ENCODE data around the gene RAB30. TPM values are rescaled to one million over a fixed set of nuclear protein-coding genes. Genes with fewer than 3 reads are reported as not detected.

The RAB30 gene
- total and polyA plus RNA-seq, 2 donors (not counting 3 experiments of a cell fraction or from before 2014, with no cell fraction given), result 4.1 to 14.6 TPM

- no peak overlapping the region for H3K4me2 ChIP-seq (ENCODE audit: insufficient read depth, low read length)
- no peaks in the 10 kb centered on the region for H3K9me1 ChIP-seq (replicated peaks; ENCODE audit: control insufficient read depth, extremely low read depth, insufficient read depth, low read length)
- H3K27ac ChIP-seq (ENCODE audit: insufficient read depth, low read depth, low read length), result no peak overlapping the region
- FAIRE-seq (no peak), DNase-seq (ENCODE audit: low read depth, low spot score) (no peak)
- intact Hi-C loops (cut with micrococcal nuclease), result no loop called here
- dilution Hi-C loops (cut with MboI; ENCODE audit: extremely low pct_ligation_motif_present, low sequenced_read_pairs), result no loop called here
- no peak for TF ChIP-seq POLR2AphosphoS5 (IDR thresholded peaks at IDR 0.05; ENCODE audit: insufficient read depth, low read depth, low read length)
- no peak for TF ChIP-seq MYC (IDR thresholded peaks at IDR 0.05; ENCODE audit: low read depth, low read length)
- TF ChIP-seq POLR2A (IDR thresholded peaks at IDR 0.05; ENCODE audit: low read depth, low read length), result no peak
- TF ChIP-seq CTCF (IDR thresholded peaks at IDR 0.05; ENCODE audit: extremely low read depth in 1 of 2, insufficient read depth in 1 of 2, low read depth in 1 of 2, low read length in 2 of 2), result no peak
- TF ChIP-seq EZH2 (IDR thresholded peaks at IDR 0.05; ENCODE audit: borderline replicate concordance, low read depth, low read length, severe bottlenecking), result no peak
- no peak for TF ChIP-seq GATA2 (IDR thresholded peaks at IDR 0.05; ENCODE audit: insufficient read depth, insufficient read length, low read depth, low read length)
- TF ChIP-seq JUN (IDR thresholded peaks at IDR 0.05; ENCODE audit: borderline replicate concordance, insufficient read depth, insufficient read length, low read depth), result no peak
- TF ChIP-seq MAX (IDR thresholded peaks at IDR 0.05; ENCODE audit: insufficient read depth, insufficient read length), result no peak
- TF ChIP-seq FOS (IDR thresholded peaks at IDR 0.05; ENCODE audit: borderline replicate concordance, insufficient read depth, low read length), result no peak
- no TSS peak for BruUV-seq (replicated peaks)
- no peak overlapping the region for H3K4me3 ChIP-seq (replicated peaks in 1 of 3; ENCODE audit: insufficient read depth in 1 of 3, low read depth in 1 of 3, low read length in 3 of 3)
- H3K9me3 ChIP-seq (replicated peaks; ENCODE audit: control insufficient read depth, insufficient read depth, low read length), result no peaks in the 10 kb centered on the region
- H3K9ac ChIP-seq (replicated peaks; ENCODE audit: extremely low read depth, insufficient read depth, low read length), result no peak overlapping the region
- H4K20me1 ChIP-seq (replicated peaks; ENCODE audit: control insufficient read depth, extremely low read depth, insufficient read depth, low read length), result no peaks in the 10 kb centered on the region
- ChIA-PET CTCF (interaction anchor here (1.2 kb wide), 1 partner anchor 9 kb away, joined by 3 read pairs; no protein-coding TSS in a partner anchor), POLR2A (no interaction called here)
- peaks cover 11% of the 10 kb centered on the region for H3K4me1 ChIP-seq (ENCODE audit: control insufficient read depth, extremely low read depth, insufficient read depth, low read length)
- no peaks in the 10 kb centered on the region for H3K36me3 ChIP-seq (ENCODE audit: control insufficient read depth in 2 of 2, extremely low read depth in 1 of 2, insufficient read depth in 2 of 2, low read length in 2 of 2)
- H3K79me2 ChIP-seq (ENCODE audit: control insufficient read depth, insufficient read depth, low read length), result no peaks in the 10 kb centered on the region
- H3K27me3 ChIP-seq (ENCODE audit: control insufficient read depth in 2 of 2, insufficient read depth in 2 of 2, low read length in 2 of 2), result no peaks in the 10 kb centered on the region
- H2AFZ ChIP-seq (ENCODE audit: low read depth, low read length), result no peak overlapping the region
Measured at GRCh38 chr11:83026229-83026628, 45.5 kb downstream of the RAB30 start.
